ENCODE measurements around the gene FAHD2B.
"Not testable (repeated sequence)": the region's sequence is repeated elsewhere in the genome, so short reads cannot be mapped to it uniquely, and the experiment has no call there.

Gene FAHD2B

GRCh38 chr2:97113050-97113881 lies 18.6 kb upstream of the FAHD2B start, which contains the start of gene ANKRD36:
ANKRD36 (plus strand) TSS chr2:97113153; CDS start chr2:97113740, 587 bp downstream.
- not testable (repeated sequence) for H3K14ac ChIP-seq (ENCODE audit: low read length); H3K27me3 ChIP-seq (ENCODE audit: control insufficient read depth in 3 of 3, insufficient read depth in 3 of 3, low read depth in 1 of 3, low read length in 3 of 3); H3K4me1 ChIP-seq (ENCODE audit: control insufficient read depth in 2 of 2, insufficient read depth in 1 of 2, low read depth in 1 of 2, low read length in 2 of 2); H2BK5ac ChIP-seq (ENCODE audit: low read length); H3K36me3 ChIP-seq (replicated peaks in 1 of 2; ENCODE audit: control insufficient read depth in 2 of 2, insufficient read depth in 2 of 2, low read length in 2 of 2); H4K91ac ChIP-seq (ENCODE audit: low read depth, low read length, poor library complexity); H2BK15ac ChIP-seq (ENCODE audit: low read length); H3K79me1 ChIP-seq (ENCODE audit: low read depth, low read length); H2BK12ac ChIP-seq (ENCODE audit: low read length); H2BK120ac ChIP-seq (ENCODE audit: low read depth, low read length); H3K4ac ChIP-seq (ENCODE audit: low read length); H3K9me3 ChIP-seq (replicated peaks in 1 of 2; ENCODE audit: control insufficient read depth in 2 of 2, insufficient read depth in 1 of 2, low read depth in 1 of 2, low read length in 2 of 2); H2AK5ac ChIP-seq (ENCODE audit: low read depth, low read length)
- WGBS, 2 donors (ENCODE audit: extremely low coverage in 2 of 2, insufficient read length in 2 of 2, insufficient replicate concordance in 1 of 2): no CpG with 5 or more reads among the region's 74 CpGs
- peak within 1 kb of the TSS; percentile 100 for H2AFZ ChIP-seq (ENCODE audit: low read length)
- peak within 1 kb of the TSS; percentile 97 for H3K4me2 ChIP-seq (ENCODE audit: insufficient read depth, low read length, poor library complexity, severe bottlenecking)
- H3K27ac ChIP-seq (replicated peaks; ENCODE audit: low read length): peak within 1 kb of the TSS; percentile 73
- peak within 1 kb of the TSS; percentile 93 for H3K18ac ChIP-seq (ENCODE audit: low read length)
- peak; percentile 78 for DNase-seq (ENCODE audit: low spot score)
- H3K4me3 ChIP-seq (ENCODE audit: low read length in 2 of 2): peak within 1 kb of the TSS; percentile 65 to 94
- H3K9ac ChIP-seq (ENCODE audit: low read depth, low read length, poor library complexity): peak within 1 kb of the TSS; percentile 96
- H4K8ac ChIP-seq (ENCODE audit: low read depth, low read length): peak within 1 kb of the TSS; percentile 92
- H3K23ac ChIP-seq (ENCODE audit: low read depth, low read length, poor library complexity): peak within 1 kb of the TSS; percentile 97

- not testable (repeated sequence) for H3K36me3 ChIP-seq (replicated peaks in 1 of 2; ENCODE audit: control insufficient read depth in 2 of 2, insufficient read depth in 2 of 2, low read length in 2 of 2); H2AK5ac ChIP-seq (ENCODE audit: low read depth, low read length); H3K4ac ChIP-seq (ENCODE audit: low read length); H3K27me3 ChIP-seq (ENCODE audit: control insufficient read depth in 3 of 3, insufficient read depth in 3 of 3, low read depth in 1 of 3, low read length in 3 of 3); H2BK120ac ChIP-seq (ENCODE audit: low read depth, low read length); H2BK5ac ChIP-seq (ENCODE audit: low read length); H3K4me1 ChIP-seq (ENCODE audit: control insufficient read depth in 2 of 2, insufficient read depth in 1 of 2, low read depth in 1 of 2, low read length in 2 of 2); H3K9me3 ChIP-seq (replicated peaks in 1 of 2; ENCODE audit: control insufficient read depth in 2 of 2, insufficient read depth in 1 of 2, low read depth in 1 of 2, low read length in 2 of 2); H2BK15ac ChIP-seq (ENCODE audit: low read length); H4K91ac ChIP-seq (ENCODE audit: low read depth, low read length, poor library complexity); H3K79me1 ChIP-seq (ENCODE audit: low read depth, low read length); H3K14ac ChIP-seq (ENCODE audit: low read length); H2BK12ac ChIP-seq (ENCODE audit: low read length); H3K23ac ChIP-seq (ENCODE audit: low read depth, low read length, poor library complexity)
- no CpG with 5 or more reads among the region's 44 CpGs for WGBS, 2 donors (ENCODE audit: extremely low coverage in 2 of 2, insufficient read length in 2 of 2, insufficient replicate concordance in 1 of 2)
- Histone ChIP-seq H3K27ac (replicated peaks; ENCODE audit: low read length) (peak overlapping the region; percentile 66), H3K4me3 (ENCODE audit: low read length in 2 of 2) (peak overlapping the region; percentile 65 to 94), H3K9ac (ENCODE audit: low read depth, low read length, poor library complexity) (peak overlapping the region; percentile 96), H4K8ac (ENCODE audit: low read depth, low read length) (peak overlapping the region; percentile 92), H3K4me2 (ENCODE audit: insufficient read depth, low read length, poor library complexity, severe bottlenecking) (peak overlapping the region; percentile 97), H3K18ac (ENCODE audit: low read length) (peak overlapping the region; percentile 89), H2AFZ (ENCODE audit: low read length) (peak overlapping the region; percentile 100)
- peak; percentile 61 for DNase-seq (ENCODE audit: low spot score)
These were observed 17.8 kb upstream of the FAHD2B start for GRCh38 chr2:97112320-97113049.

- not testable (repeated sequence) for H3K9me3 ChIP-seq (replicated peaks in 1 of 2; ENCODE audit: control insufficient read depth in 2 of 2, insufficient read depth in 1 of 2, low read depth in 1 of 2, low read length in 2 of 2); H3K4me1 ChIP-seq (ENCODE audit: control insufficient read depth in 2 of 2, insufficient read depth in 1 of 2, low read depth in 1 of 2, low read length in 2 of 2); H3K27me3 ChIP-seq (ENCODE audit: control insufficient read depth in 3 of 3, insufficient read depth in 3 of 3, low read depth in 1 of 3, low read length in 3 of 3); H3K4me2 ChIP-seq (ENCODE audit: insufficient read depth, low read length, poor library complexity, severe bottlenecking); H4K91ac ChIP-seq (ENCODE audit: low read depth, low read length, poor library complexity); H2BK15ac ChIP-seq (ENCODE audit: low read length); H3K4me3 ChIP-seq (ENCODE audit: low read length in 2 of 2); H2BK120ac ChIP-seq (ENCODE audit: low read depth, low read length); H3K9ac ChIP-seq (ENCODE audit: low read depth, low read length, poor library complexity); H3K4ac ChIP-seq (ENCODE audit: low read length); H2BK5ac ChIP-seq (ENCODE audit: low read length); DNase-seq (ENCODE audit: low spot score); H3K27ac ChIP-seq (replicated peaks; ENCODE audit: low read length); H3K23ac ChIP-seq (ENCODE audit: low read depth, low read length, poor library complexity); H2AFZ ChIP-seq (ENCODE audit: low read length); H3K36me3 ChIP-seq (replicated peaks in 1 of 2; ENCODE audit: control insufficient read depth in 2 of 2, insufficient read depth in 2 of 2, low read length in 2 of 2); H2BK12ac ChIP-seq (ENCODE audit: low read length); H3K79me1 ChIP-seq (ENCODE audit: low read depth, low read length); H4K8ac ChIP-seq (ENCODE audit: low read depth, low read length); H3K14ac ChIP-seq (ENCODE audit: low read length); H2AK5ac ChIP-seq (ENCODE audit: low read depth, low read length); H3K18ac ChIP-seq (ENCODE audit: low read length)
- no CpG with 5 or more reads among the region's 9 CpGs for WGBS, 2 donors (ENCODE audit: extremely low coverage in 2 of 2, insufficient read length in 2 of 2, insufficient replicate concordance in 1 of 2)
These were observed 16.6 kb upstream of the FAHD2B start for GRCh38 chr2:97111246-97111645.

GRCh38 chr2:97106878-97107277 lies 12.2 kb upstream of the FAHD2B start:
- H3K18ac ChIP-seq (ENCODE audit: low read length); H4K8ac ChIP-seq (ENCODE audit: low read depth, low read length); H2BK12ac ChIP-seq (ENCODE audit: low read length); H3K14ac ChIP-seq (ENCODE audit: low read length); H3K23ac ChIP-seq (ENCODE audit: low read depth, low read length, poor library complexity); H3K27me3 ChIP-seq (ENCODE audit: control insufficient read depth in 3 of 3, insufficient read depth in 3 of 3, low read depth in 1 of 3, low read length in 3 of 3); H3K4me2 ChIP-seq (ENCODE audit: insufficient read depth, low read length, poor library complexity, severe bottlenecking); H3K36me3 ChIP-seq (replicated peaks in 1 of 2; ENCODE audit: control insufficient read depth in 2 of 2, insufficient read depth in 2 of 2, low read length in 2 of 2); H2AK5ac ChIP-seq (ENCODE audit: low read depth, low read length); H3K79me1 ChIP-seq (ENCODE audit: low read depth, low read length); H3K4ac ChIP-seq (ENCODE audit: low read length); H2BK5ac ChIP-seq (ENCODE audit: low read length); H3K27ac ChIP-seq (replicated peaks; ENCODE audit: low read length); H3K4me1 ChIP-seq (ENCODE audit: control insufficient read depth in 2 of 2, insufficient read depth in 1 of 2, low read depth in 1 of 2, low read length in 2 of 2); H4K91ac ChIP-seq (ENCODE audit: low read depth, low read length, poor library complexity); H3K9me3 ChIP-seq (replicated peaks in 1 of 2; ENCODE audit: control insufficient read depth in 2 of 2, insufficient read depth in 1 of 2, low read depth in 1 of 2, low read length in 2 of 2); H3K9ac ChIP-seq (ENCODE audit: low read depth, low read length, poor library complexity); H2BK120ac ChIP-seq (ENCODE audit: low read depth, low read length); H2BK15ac ChIP-seq (ENCODE audit: low read length); H2AFZ ChIP-seq (ENCODE audit: low read length); H3K4me3 ChIP-seq (ENCODE audit: low read length in 2 of 2); DNase-seq (ENCODE audit: low spot score): not testable (repeated sequence)
- no CpG with 5 or more reads among the region's 2 CpGs for WGBS, 2 donors (ENCODE audit: extremely low coverage in 2 of 2, insufficient read length in 2 of 2, insufficient replicate concordance in 1 of 2)

All from neuronal stem cell (in vitro differentiated cells).